GM12878 (cell line): ENCODE results near the gene TH.

Source experiments
- ATF2 ChIP-seq: IDR thresholded peaks from 2 replicates; pipeline ENCODE4 v1.6.1; 2012; ENCODE audit warnings: low read length, inconsistent platforms
- CTCF ChIP-seq, 3 experiments: IDR thresholded peaks in 2 of 3; conservative IDR thresholded peaks in 1 of 3; 2 replicates each; pipeline ENCODE4 v1.5.1; 2011; ENCODE audit warnings: low read depth in 3 of 3, low read length in 3 of 3, mild to moderate bottlenecking in 3 of 3, control low read depth in 2 of 3, moderate library complexity in 2 of 3, inconsistent platforms in 1 of 3, mixed read lengths in 1 of 3; ENCODE audit not compliant: control insufficient read depth in 2 of 3, insufficient read depth in 1 of 3; ENCODE audit errors: extremely low read depth in 1 of 3
- E4F1 ChIP-seq: fragments of 450-650 bp; IDR thresholded peaks from 2 replicates; pipeline ENCODE4 v1.6.1; 2018; ENCODE audit warnings: borderline replicate concordance, mild to moderate bottlenecking; ENCODE audit not compliant: partially characterized antibody
- REST ChIP-seq: IDR thresholded peaks from 2 replicates; pipeline ENCODE4 v1.6.1; 2012; ENCODE audit warnings: mild to moderate bottlenecking, low read depth, low read length
- SMARCA5 ChIP-seq: fragments of 450-650 bp; IDR thresholded peaks from 2 replicates; pipeline ENCODE4 v1.6.1; 2017; ENCODE audit warnings: mild to moderate bottlenecking

- TF ChIP-seq CTCF (IDR thresholded peaks at IDR 0.05 in 2 of 3, conservative IDR thresholded peaks at IDR 0.05 in 1 of 3; ENCODE audit: control insufficient read depth in 2 of 3, extremely low read depth in 1 of 3, insufficient read depth in 1 of 3, low read depth in 3 of 3, low read length in 3 of 3) = no peak
- TF ChIP-seq REST = no peak
- no peak for TF ChIP-seq E4F1
- TF ChIP-seq SMARCA5 = no peak
- no peak for TF ChIP-seq ATF2
Measured at GRCh38 chr11:2218031-2218633, 46.5 kb upstream of the TH start.
